Stimulated activated CD8-positive, alpha-beta memory T cell treated with anti-CD3 and anti-CD28 coated beads, Interleukin-4, amount 100 ng/mL, for 24 hours (primary cell): ENCODE data around the gene TTF2.
A peak's percentile ranks its signal among the peaks of the same experiment; 100 is the strongest.

Source experiments
- DNase-seq: peaks from one replicate; pipeline ENCODE4 v3.0.0-alpha.2; 2020; ENCODE audit warnings: low read depth

Gene TTF2

GRCh38 chr1:117059678-117060440 lies at the start of gene TTF2:
Gene TTF2 (plus strand): TSS chr1:117060326. CDS start chr1:117060347, 21 bp downstream.
- peak; percentile 88 for DNase-seq

DNA sequence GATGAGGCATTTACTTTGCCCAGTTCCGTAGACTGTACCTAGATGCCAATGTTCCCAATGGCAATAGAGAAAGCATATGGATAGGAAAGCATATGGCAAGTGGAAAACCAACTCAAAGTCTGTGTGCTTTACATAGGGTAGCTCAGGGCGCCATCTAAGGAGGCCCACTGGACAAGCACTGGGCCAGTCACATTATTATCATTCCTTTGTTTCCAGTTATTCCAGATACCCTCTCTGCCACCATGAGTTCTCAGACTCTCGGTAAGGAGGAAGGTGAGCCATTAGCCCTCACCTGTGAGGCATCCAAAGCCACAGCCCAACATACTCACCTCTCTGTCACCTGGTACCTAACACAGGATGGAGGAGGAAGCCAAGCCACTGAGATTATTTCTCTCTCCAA lies 48.8 kb upstream of the TTF2 start:
- no peak for DNase-seq

DNA sequence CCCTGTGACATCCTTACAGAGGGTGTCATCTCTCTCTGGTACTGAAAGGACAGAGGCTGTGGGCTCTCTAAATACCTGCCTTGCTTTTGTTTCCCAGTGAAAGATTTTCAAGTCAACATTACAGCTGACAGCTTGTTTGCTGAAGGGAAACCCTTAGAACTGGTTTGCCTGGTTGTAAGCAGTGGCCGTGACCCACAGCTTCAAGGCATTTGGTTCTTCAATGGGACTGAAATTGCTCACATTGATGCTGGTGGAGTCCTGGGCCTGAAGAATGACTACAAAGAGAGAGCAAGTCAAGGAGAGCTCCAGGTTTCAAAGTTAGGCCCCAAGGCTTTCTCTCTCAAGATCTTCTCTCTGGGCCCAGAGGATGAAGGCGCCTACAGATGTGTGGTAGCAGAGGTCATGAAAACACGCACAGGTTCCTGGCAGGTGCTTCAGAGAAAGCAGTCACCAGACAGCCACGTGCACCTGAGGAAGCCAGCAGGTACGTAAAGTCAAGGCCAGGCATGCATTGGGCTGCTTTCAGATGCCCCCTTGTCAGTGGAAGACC lies 46.7 kb upstream of the TTF2 start:
- DNase-seq, result no peak

- DNase-seq, result no peak
These were observed 45.9 kb upstream of the TTF2 start for GRCh38 chr1:117014209-117014608.

GRCh38 chr1:117015724-117016123 lies 44.4 kb upstream of the TTF2 start:
- DNase-seq, result no peak

DNA sequence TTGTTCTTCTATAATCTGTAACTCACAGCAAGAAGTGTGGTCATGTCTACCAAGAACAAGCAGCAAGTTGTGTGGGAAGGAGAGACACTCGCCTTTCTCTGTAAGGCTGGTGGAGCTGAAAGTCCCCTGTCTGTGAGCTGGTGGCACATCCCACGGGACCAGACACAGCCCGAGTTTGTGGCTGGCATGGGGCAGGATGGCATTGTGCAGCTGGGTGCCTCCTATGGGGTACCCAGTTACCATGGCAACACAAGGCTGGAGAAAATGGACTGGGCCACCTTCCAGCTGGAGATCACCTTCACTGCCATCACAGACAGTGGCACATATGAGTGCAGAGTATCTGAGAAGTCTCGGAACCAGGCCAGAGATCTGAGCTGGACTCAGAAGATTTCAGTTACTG lies 43.1 kb upstream of the TTF2 start:
- no peak for DNase-seq

GRCh38 chr1:117017648-117018047 lies 42.5 kb upstream of the TTF2 start:
- no peak for DNase-seq

- DNase-seq, result no peak
These were observed 39.5 kb upstream of the TTF2 start for GRCh38 chr1:117020526-117021156.

DNA sequence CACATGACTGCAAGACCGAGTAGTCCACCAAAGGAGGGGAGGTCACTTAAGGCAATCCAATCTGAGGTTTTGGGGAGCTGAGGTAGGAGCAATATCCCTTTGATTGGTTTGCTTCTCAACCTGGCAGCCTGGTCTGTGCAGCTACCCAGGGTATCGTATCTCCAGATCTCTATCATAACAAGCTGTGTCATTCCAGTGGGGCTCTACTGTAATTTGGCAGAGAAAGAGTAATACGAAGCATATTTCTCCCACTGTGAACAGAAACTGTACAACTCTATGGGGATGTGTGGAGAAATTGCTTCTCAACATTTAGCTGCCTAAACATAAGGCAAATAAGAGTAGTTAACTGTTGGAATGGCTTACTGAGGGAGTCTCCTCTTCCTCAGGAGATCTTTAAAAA lies 38.0 kb upstream of the TTF2 start:
- DNase-seq, result no peak

GRCh38 chr1:117025568-117025967 lies 34.6 kb upstream of the TTF2 start:
- no peak for DNase-seq

DNA sequence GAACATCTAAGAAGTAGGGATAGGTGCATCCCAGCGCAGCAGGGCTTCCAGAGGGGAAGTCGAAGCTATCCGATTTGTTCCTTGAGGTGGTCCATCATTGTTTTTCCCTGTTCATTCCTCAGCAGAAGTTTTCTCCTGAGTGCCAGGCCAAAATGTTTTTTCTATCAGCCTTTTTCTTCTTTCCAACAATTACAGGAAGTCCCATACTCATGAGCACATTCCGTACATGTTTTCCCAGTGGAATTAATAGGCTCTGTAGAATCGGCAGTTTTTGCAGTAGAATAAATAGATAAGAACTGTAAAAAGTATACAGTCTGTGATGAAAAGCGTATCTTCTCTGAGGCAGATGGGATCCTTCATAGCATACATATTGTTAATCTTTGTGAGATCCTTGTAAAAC lies 33.8 kb upstream of the TTF2 start:
- no peak for DNase-seq

DNA sequence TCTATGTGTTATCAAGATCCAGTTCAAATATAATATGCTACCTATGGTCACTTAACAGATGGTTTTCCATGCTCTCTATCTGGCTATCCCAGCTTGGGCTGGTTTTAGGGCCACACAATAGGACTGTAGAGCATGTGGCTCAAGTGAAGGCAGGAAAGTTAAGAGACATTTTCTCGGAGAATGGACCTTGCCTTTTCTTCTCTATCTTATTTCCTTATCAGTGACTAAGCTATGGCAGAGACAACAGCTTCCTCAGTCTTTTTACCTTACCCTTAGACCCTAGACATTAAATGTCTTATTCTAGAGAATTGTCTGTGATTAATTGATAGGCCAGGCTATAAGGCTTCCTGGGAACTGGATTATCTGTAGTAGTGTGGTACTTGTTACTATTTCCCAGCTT lies 30.4 kb upstream of the TTF2 start:
- no peak for DNase-seq

GRCh38 chr1:117030271-117030877 lies 29.8 kb upstream of the TTF2 start:
- no peak for DNase-seq

GRCh38 chr1:117032266-117032665 lies 27.9 kb upstream of the TTF2 start:
- no peak for DNase-seq

GRCh38 chr1:117032681-117033539 lies 27.2 kb upstream of the TTF2 start:
- no peak for DNase-seq

DNA sequence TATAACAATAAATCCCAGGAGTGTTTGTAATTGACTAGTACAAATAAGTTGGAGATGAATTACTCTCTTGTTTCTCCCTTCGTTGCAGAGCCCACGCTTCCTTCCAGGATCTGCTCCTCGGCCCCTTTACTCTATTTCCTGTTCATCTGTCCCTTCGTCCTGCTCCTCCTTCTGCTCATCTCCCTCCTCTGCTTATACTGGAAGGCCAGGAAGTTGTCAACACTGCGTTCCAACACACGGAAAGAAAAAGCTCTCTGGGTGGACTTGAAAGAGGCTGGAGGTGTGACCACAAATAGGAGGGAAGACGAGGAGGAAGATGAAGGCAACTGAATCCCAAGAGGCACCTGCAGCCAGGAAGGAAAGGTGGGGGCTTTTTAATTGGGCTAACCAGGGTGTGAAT lies 26.4 kb upstream of the TTF2 start:
- DNase-seq, result no peak

DNA sequence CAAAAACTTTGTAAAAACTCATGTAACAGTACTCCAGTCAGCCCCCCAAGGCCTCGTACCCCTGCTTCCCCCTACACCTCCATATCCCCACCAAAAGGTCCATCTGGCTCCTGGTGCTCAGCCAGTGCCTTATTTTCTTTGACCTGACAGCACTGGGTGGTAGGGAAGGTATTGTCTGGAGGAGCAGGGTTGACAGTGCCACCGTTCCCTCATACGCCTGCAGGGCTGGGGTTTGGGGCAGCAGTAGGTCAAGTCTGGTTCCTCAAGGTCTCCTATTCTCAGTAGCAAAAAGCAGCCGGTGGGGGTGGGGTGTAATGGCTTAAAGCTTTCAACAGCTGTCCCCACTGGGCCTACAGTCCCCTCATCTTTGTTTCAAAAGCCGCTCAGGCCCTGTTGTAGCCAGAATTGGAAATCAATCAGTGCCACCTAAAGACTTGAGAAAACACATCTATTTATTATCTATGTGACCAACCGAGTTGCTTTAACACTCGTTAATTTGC lies 25.3 kb upstream of the TTF2 start:
- DNase-seq, result no peak

DNA sequence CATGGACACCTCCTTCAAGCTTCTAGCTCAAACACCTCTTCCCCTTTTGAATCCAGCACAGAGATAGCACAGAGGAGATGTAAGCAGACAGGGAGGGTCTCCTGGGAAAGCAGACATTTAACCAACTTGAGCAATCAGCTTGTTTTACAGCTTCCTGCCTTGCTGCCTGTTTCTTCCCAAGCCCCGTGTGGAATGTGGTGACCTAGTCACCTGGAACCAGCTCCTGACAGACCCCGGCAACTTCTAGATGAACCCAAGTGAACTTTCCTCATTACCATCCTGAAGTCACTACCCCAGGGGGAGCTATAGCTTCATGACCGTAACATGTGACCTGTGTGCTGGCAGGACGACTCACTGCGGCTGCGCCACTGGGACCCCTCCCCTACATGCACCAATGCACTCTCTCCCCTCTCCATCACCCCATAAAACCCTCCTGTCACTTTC lies 24.1 kb upstream of the TTF2 start:
- no peak for DNase-seq

DNA sequence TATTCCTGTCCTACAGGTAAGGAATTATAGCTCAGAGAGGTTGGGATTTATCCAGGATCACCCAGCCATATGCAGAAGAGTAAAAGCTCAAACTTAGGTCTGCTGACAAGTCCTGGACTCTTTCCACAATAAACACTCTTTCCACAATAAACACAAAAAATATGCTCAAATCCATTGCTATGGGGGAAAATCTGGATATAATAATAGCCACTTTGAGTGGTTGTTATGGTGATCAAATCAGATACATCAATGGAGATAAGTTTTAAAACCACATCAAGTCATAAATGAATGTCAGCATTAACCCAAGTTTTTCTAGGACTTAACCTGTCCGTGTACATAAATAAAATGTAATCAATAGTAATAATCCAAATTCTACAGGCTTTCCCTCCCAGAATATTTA lies 22.3 kb upstream of the TTF2 start:
- DNase-seq, result no peak

DNA sequence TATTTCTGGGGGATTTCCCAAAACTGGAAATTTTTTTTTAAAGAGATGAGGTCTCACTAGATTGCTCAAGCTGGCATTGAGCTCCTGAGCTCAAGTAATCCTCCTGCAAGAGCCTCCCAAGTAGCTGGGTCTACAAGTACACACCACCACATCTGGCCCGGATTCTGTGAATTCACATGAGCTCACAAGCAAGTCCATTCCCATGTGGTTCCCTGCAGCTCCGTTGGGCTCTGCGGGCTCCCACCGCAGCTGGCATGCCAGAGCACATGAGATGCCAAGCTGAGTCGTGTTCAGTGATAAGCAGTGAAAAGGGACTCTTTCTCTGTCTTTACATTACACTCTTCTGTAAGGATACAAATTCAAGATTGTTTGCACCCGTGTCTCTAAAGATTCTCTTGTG lies 21.9 kb upstream of the TTF2 start:
- DNase-seq, result no peak

GRCh38 chr1:117044217-117044616 lies 15.9 kb upstream of the TTF2 start:
- no peak for DNase-seq

DNA sequence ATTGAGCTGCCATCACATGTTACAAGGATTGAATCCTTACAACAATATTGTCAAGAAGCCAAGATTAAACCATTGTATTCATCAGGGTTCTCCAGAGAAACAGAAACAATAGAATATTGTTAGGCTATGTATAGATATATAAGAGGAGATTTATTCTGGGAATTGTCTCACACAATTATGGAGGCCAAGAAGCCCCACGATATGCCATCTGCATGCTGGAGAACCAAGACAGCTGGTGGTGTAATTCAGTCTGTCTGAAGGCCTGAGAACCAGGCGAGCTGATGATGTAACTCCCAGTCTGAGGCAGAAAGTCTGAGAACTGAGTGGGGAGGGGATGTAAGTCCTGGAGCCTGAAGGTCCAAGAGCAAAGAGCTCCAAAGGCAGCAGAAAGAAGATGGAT lies 14.5 kb upstream of the TTF2 start:
- no peak for DNase-seq
